Activated T-cell treated with anti-CD3 and anti-CD28 coated beads, Interleukin-2, amount 50 U/mL, for 24 hours (primary cell): Measurements from ENCODE around the gene HOXC10.

Experiments used
- DNase-seq: peaks from one replicate; pipeline ENCODE4 v3.0.0-alpha.2; 2020
- H3K27ac Mint-ChIP-seq: 2 replicates; pipeline ENCODE4 v1.8.0; 2020; ENCODE audit warnings: mild to moderate bottlenecking, mixed read lengths
- H3K27me3 Mint-ChIP-seq: 2 replicates; pipeline ENCODE4 v1.8.0; 2020; ENCODE audit warnings: mixed read lengths
- H3K36me3 Mint-ChIP-seq: 2 replicates; pipeline ENCODE4 v1.8.0; 2020; ENCODE audit warnings: low read depth, mixed read lengths
- H3K4me1 Mint-ChIP-seq: 2 replicates; pipeline ENCODE4 v1.8.0; 2020; ENCODE audit warnings: low read depth, mixed read lengths
- H3K4me3 Mint-ChIP-seq: 2 replicates; pipeline ENCODE4 v1.8.0; 2020; ENCODE audit warnings: mild to moderate bottlenecking, moderate library complexity, mixed read lengths
- H3K9me3 Mint-ChIP-seq: 2 replicates; pipeline ENCODE4 v1.8.0; 2020; ENCODE audit warnings: mixed read lengths

The HOXC10 gene

GRCh38 chr12:53984901-53985691 is at the start of gene HOXC10:
HOXC10 (plus strand) TSS chr12:53985146; CDS start chr12:53985260, 114 bp downstream.
- H3K9me3 Mint-ChIP-seq, result no peaks in the 10 kb centered on the region
- H3K27ac Mint-ChIP-seq, result peak within 1 kb of the TSS; percentile 18
- H3K4me3 Mint-ChIP-seq, result peak within 1 kb of the TSS; percentile 31
- peaks cover 95% of the 10 kb centered on the region for H3K27me3 Mint-ChIP-seq
- H3K36me3 Mint-ChIP-seq, result no peaks in the 10 kb centered on the region
- peaks cover 25% of the 10 kb centered on the region for H3K4me1 Mint-ChIP-seq
- peak; percentile 83 for DNase-seq

- DNase-seq, result no peak
- Mint-ChIP-seq H3K27ac (no peak overlapping the region), H3K27me3 (peaks cover 93% of the 10 kb centered on the region), H3K36me3 (no peaks in the 10 kb centered on the region), H3K4me1 (peaks cover 12% of the 10 kb centered on the region), H3K4me3 (peak overlapping the region; percentile 37), H3K9me3 (no peaks in the 10 kb centered on the region)
Observed at GRCh38 chr12:53935383-53936341, 49.3 kb upstream of the HOXC10 start.

- Mint-ChIP-seq H3K27me3 (peaks cover 93% of the 10 kb centered on the region), H3K36me3 (no peaks in the 10 kb centered on the region), H3K9me3 (no peaks in the 10 kb centered on the region), H3K4me3 (no peak overlapping the region), H3K4me1 (peaks cover 12% of the 10 kb centered on the region), H3K27ac (no peak overlapping the region)
- DNase-seq, result no peak
Observed at GRCh38 chr12:53937099-53937498, 47.8 kb upstream of the HOXC10 start.

GRCh38 chr12:53937596-53938325 is 47.2 kb upstream of the HOXC10 start:
- peaks cover 93% of the 10 kb centered on the region for H3K27me3 Mint-ChIP-seq

GRCh38 chr12:53938326-53939140 is 46.4 kb upstream of the HOXC10 start, which contains the start of gene HOXC13:
HOXC13 (plus strand) TSS chr12:53938831; CDS start chr12:53938907, 76 bp downstream.
- peaks cover 93% of the 10 kb centered on the region for H3K27me3 Mint-ChIP-seq
- H3K36me3 Mint-ChIP-seq, result no peaks in the 10 kb centered on the region
- no peak within 1 kb of the TSS for H3K27ac Mint-ChIP-seq
- DNase-seq, result peak; percentile 66
- no peak within 1 kb of the TSS for H3K4me3 Mint-ChIP-seq
- peaks cover 12% of the 10 kb centered on the region for H3K4me1 Mint-ChIP-seq
- H3K9me3 Mint-ChIP-seq, result no peaks in the 10 kb centered on the region

More at GRCh38 chr12:53937596-53938325, 47.2 kb upstream of the HOXC10 start:
- Mint-ChIP-seq H3K36me3 (no peaks in the 10 kb centered on the region), H3K4me3 (no peak overlapping the region), H3K9me3 (no peaks in the 10 kb centered on the region), H3K4me1 (peaks cover 12% of the 10 kb centered on the region), H3K27ac (no peak overlapping the region)
- DNase-seq, result no peak

GRCh38 chr12:53939141-53940108 is 45.5 kb upstream of the HOXC10 start:
- H3K4me1 Mint-ChIP-seq, result peaks cover 12% of the 10 kb centered on the region
- H3K27ac Mint-ChIP-seq, result no peak overlapping the region
- DNase-seq, result no peak
- H3K4me3 Mint-ChIP-seq, result no peak overlapping the region
- no peaks in the 10 kb centered on the region for H3K9me3 Mint-ChIP-seq
- no peaks in the 10 kb centered on the region for H3K36me3 Mint-ChIP-seq
- H3K27me3 Mint-ChIP-seq, result peaks cover 93% of the 10 kb centered on the region

GRCh38 chr12:53940443-53941014 is 44.4 kb upstream of the HOXC10 start:
- Mint-ChIP-seq H3K27me3 (peaks cover 94% of the 10 kb centered on the region), H3K36me3 (no peaks in the 10 kb centered on the region), H3K4me3 (no peak overlapping the region), H3K4me1 (peaks cover 12% of the 10 kb centered on the region), H3K9me3 (no peaks in the 10 kb centered on the region), H3K27ac (no peak overlapping the region)
- no peak for DNase-seq

GRCh38 chr12:53941187-53941586 is 43.8 kb upstream of the HOXC10 start:
- no peaks in the 10 kb centered on the region for H3K36me3 Mint-ChIP-seq
- H3K4me1 Mint-ChIP-seq, result peaks cover 9% of the 10 kb centered on the region
- DNase-seq, result no peak
- H3K27me3 Mint-ChIP-seq, result peaks cover 94% of the 10 kb centered on the region
- H3K27ac Mint-ChIP-seq, result no peak overlapping the region
- no peak overlapping the region for H3K4me3 Mint-ChIP-seq
- H3K9me3 Mint-ChIP-seq, result no peaks in the 10 kb centered on the region

GRCh38 chr12:53941750-53942149 is 43.2 kb upstream of the HOXC10 start:
- no peaks in the 10 kb centered on the region for H3K36me3 Mint-ChIP-seq
- H3K4me1 Mint-ChIP-seq, result peaks cover 9% of the 10 kb centered on the region
- no peak overlapping the region for H3K27ac Mint-ChIP-seq
- peaks cover 94% of the 10 kb centered on the region for H3K27me3 Mint-ChIP-seq
- no peak for DNase-seq
- no peak overlapping the region for H3K4me3 Mint-ChIP-seq
- no peaks in the 10 kb centered on the region for H3K9me3 Mint-ChIP-seq

GRCh38 chr12:53942467-53942997 is 42.4 kb upstream of the HOXC10 start:
- Mint-ChIP-seq H3K36me3 (no peaks in the 10 kb centered on the region), H3K4me1 (peaks cover 8% of the 10 kb centered on the region), H3K27me3 (peaks cover 94% of the 10 kb centered on the region)

GRCh38 chr12:53944209-53944608 is 40.7 kb upstream of the HOXC10 start:
- Mint-ChIP-seq H3K36me3 (no peaks in the 10 kb centered on the region), H3K9me3 (no peaks in the 10 kb centered on the region), H3K27ac (no peak overlapping the region), H3K4me3 (no peak overlapping the region), H3K27me3 (peaks cover 97% of the 10 kb centered on the region), H3K4me1 (peaks cover 5% of the 10 kb centered on the region)
- no peak for DNase-seq

More at GRCh38 chr12:53942467-53942997, 42.4 kb upstream of the HOXC10 start:
- Mint-ChIP-seq H3K27ac (no peak overlapping the region), H3K9me3 (no peaks in the 10 kb centered on the region), H3K4me3 (no peak overlapping the region)
- DNase-seq, result no peak
